SIG-M5 treated with dmso at 0.1 percent for 504 hours (cell line): ENCODE measurements around the gene SERPINI1.

Experiments used
- DNase-seq: peaks from one replicate; lab custom pipeline; 2025; ENCODE audit not compliant: unreplicated experiment; lab: John Stamatoyannopoulos, UW

Gene SERPINI1

GRCh38 chr3:167735233-167736138, at the start of gene SERPINI1:
TSS of gene SERPINI1 (plus strand) at chr3:167735721. CDS start at chr3:167789129, 53,408 bp downstream.
- peak; percentile 96 for DNase-seq

- DNase-seq = peak; percentile 19
Measured at GRCh38 chr3:167691366-167691765, 44.2 kb upstream of the SERPINI1 start.

- DNase-seq = no peak
Measured at GRCh38 chr3:167694121-167694520, 41.4 kb upstream of the SERPINI1 start.

GRCh38 chr3:167700046-167700445, 35.5 kb upstream of the SERPINI1 start:
- DNase-seq = no peak

GRCh38 chr3:167700926-167701325, 34.6 kb upstream of the SERPINI1 start:
- DNase-seq = no peak

GRCh38 chr3:167705840-167706239, 29.7 kb upstream of the SERPINI1 start:
- no peak for DNase-seq

- DNase-seq = no peak
Measured at GRCh38 chr3:167709690-167710089, 25.8 kb upstream of the SERPINI1 start.

- DNase-seq = no peak
Measured at GRCh38 chr3:167710552-167710951, 25.0 kb upstream of the SERPINI1 start.

- DNase-seq = no peak
Measured at GRCh38 chr3:167711439-167711838, 24.1 kb upstream of the SERPINI1 start.

- DNase-seq = no peak
Measured at GRCh38 chr3:167712445-167712844, 23.1 kb upstream of the SERPINI1 start.

GRCh38 chr3:167714871-167715270, 20.6 kb upstream of the SERPINI1 start:
- no peak for DNase-seq

GRCh38 chr3:167716920-167717319, 18.6 kb upstream of the SERPINI1 start:
- DNase-seq = no peak

GRCh38 chr3:167718582-167718981, 16.9 kb upstream of the SERPINI1 start:
- DNase-seq = no peak

- DNase-seq = no peak
Measured at GRCh38 chr3:167723025-167723512, 12.5 kb upstream of the SERPINI1 start.

- no peak for DNase-seq
Measured at GRCh38 chr3:167723872-167724271, 11.6 kb upstream of the SERPINI1 start.

GRCh38 chr3:167728176-167728575, 7.3 kb upstream of the SERPINI1 start:
- DNase-seq = no peak

- DNase-seq = no peak
Measured at GRCh38 chr3:167728632-167729323, 6.7 kb upstream of the SERPINI1 start.

- no peak for DNase-seq
Measured at GRCh38 chr3:167729591-167729990, 5.9 kb upstream of the SERPINI1 start.

- no peak for DNase-seq
Measured at GRCh38 chr3:167731393-167731792, 4.1 kb upstream of the SERPINI1 start.

GRCh38 chr3:167732313-167733065, 3.0 kb upstream of the SERPINI1 start:
- DNase-seq = no peak

GRCh38 chr3:167733961-167734497, 1.5 kb upstream of the SERPINI1 start:
- DNase-seq = peak; percentile 61
